Activated CD4-positive, alpha-beta T cell treated with anti-CD3 and anti-CD28 coated beads, Interleukin-2, amount 50 U/mL, for 48 hours (primary cell): Measurements from ENCODE around the gene ARHGEF7.
"Not testable (repeated sequence)": the region's sequence is repeated elsewhere in the genome, so short reads cannot be mapped to it uniquely, and the experiment has no call there.

ENCODE experiments used
- DNase-seq, 2 experiments: peaks; one replicate each; pipeline ENCODE4 v3.0.0-alpha.2; 2020

The ARHGEF7 gene

GRCh38 chr13:111175372-111175771, 60.3 kb downstream of the ARHGEF7 start:
- DNase-seq: no peak

GRCh38 chr13:111175935-111176334, 60.8 kb downstream of the ARHGEF7 start:
- no peak for DNase-seq

DNA sequence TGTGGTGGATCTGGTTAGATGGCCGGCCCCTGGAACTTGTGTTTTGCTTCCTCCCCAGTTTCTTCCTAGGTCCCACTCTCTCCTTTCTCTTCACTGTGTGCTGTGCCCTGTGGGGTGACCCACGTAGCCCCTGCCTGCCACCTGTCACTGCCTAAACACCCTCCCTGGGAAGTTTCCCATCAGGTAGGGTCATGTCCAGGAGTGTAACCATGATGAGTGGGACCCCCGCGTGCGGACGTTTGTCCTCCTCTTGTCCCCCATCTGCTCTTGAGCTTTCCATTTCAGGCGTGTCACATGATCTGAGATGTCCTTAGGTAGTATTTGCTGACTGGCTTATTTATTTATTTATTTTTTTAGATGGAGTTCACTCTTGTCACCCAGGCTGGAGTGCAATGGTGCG, 61.3 kb downstream of the ARHGEF7 start:
- no peak for DNase-seq

DNA sequence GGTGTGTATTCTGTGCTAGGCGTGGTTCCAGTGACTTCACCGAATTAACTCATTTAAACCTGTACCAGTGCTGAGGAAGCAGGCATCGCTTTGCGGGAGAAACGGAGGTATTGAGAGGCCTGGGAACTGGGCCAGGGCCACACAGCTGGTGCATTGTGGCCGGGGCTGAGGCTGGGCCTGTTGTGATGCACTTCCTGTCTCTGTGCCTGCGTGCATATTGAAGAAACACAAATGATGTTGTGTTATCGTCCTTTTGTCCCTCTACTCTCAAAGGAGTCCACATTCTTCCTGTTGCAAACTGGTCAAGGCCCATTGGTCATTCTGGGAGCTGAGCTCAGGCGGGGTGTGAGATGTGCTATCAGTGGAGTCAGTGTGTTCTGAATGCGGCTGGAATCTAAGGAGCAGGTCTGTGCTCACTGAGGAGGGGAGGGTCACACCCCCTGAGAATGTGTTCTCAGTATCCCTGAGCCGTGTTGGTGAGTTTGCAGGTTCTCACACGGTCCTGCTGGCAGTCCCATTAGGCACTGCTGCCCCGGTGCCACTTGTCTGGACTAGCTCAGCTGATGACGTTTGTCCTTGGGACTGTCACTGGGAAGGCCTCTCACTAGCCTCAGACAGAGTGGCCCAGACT, 62.1 kb downstream of the ARHGEF7 start:
- peak in 1 of 2 experiments; percentile 37 for DNase-seq

DNA sequence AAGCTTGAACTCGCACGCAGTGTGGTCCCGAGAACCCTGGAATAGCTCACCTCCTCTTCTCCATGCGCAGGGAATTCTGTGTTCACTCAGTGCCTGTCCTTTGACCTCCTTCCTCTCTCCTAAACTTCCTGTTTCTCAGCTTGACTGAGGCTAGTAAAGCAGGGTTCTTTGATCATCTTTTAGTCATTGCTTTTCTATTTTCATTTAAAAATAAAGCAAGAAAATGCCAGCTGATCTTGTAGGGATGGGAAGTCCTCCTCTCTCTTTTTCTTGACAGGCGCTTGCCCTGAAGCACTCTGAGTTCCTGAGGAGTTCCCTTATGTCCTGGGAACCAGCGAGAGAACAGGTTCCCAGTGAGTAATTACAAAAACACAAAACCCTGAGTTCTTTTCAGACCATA, 62.8 kb downstream of the ARHGEF7 start:
- DNase-seq: no peak

DNA sequence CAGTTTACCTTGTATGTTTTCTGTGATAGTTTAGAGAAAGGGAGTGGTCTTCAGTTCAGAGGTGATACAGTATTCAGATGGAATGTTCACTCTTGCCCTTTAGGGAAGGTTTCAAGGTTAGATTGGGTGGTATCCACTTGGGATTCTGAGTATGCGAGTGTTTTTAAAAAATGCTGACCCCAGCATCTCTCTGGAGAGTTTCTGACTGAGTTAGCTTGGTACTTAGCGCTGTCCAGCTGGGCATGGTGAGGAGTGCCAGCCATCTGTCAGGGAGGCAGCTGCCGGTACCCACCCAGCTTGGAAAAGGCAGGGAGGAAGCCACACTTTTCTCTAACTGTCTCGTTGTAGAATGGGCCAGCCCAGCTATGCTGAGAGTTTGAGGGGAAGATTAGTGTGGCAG, 63.3 kb downstream of the ARHGEF7 start:
- DNase-seq: no peak

GRCh38 chr13:111179908-111180760, 65.0 kb downstream of the ARHGEF7 start:
- DNase-seq: peak in 1 of 2 experiments; percentile 26

GRCh38 chr13:111181977-111182376, 66.9 kb downstream of the ARHGEF7 start:
- DNase-seq: no peak

DNA sequence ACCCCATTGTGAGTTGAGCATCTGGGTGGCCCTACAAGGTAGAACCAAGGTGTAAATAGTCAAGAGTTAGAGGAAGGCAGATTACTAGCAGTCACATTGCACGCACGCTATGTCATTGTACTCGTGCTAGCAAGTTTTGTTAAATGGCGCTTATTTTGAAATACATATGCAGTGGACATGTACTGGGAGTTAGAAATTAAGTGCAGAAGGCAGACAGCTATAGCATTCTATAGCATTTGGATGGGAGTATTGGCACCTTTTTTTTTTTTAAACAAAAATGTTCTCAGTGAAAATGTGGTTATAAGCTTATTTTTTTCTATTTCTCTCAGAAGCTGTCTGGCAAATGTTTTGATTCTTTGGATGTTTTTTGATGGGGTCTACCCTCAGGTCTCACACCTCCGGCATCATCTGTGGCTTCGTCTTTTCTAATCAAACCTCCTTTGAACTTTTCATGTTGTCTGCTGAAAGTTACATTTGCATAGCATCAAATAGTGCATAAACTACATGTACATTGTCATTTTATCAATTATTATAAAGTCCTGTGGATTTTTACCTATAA, 68.1 kb downstream of the ARHGEF7 start:
- no peak for DNase-seq

DNA sequence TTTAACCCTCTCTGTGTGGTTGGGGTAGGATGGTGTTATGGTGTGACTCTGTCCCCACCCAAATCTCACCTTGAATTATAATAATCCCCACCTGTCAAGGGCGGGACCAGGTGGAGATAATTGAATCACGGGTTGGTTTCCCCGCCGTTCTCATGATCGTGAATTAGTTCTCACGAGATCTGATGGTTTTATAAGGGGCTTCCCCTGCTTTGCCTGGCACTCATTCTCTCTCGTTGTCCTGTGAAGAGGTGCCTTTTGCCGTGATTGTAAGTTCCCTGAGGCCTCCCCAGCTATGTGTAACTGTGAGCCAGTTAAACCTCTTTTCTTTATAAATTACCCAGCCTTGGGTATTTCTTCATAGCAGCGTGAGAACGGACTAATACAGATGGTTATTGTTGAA, 68.8 kb downstream of the ARHGEF7 start:
- DNase-seq: no peak

GRCh38 chr13:111184458-111185401, 69.6 kb downstream of the ARHGEF7 start:
- DNase-seq: peak in 1 of 2 experiments; percentile 31

GRCh38 chr13:111186305-111186935, 71.3 kb downstream of the ARHGEF7 start:
- DNase-seq: no peak

- no peak for DNase-seq
Measured at GRCh38 chr13:111187960-111188541, 72.9 kb downstream of the ARHGEF7 start.

- peak; percentile 38 to 56 for DNase-seq
Measured at GRCh38 chr13:111189064-111189505, 74.0 kb downstream of the ARHGEF7 start.

DNA sequence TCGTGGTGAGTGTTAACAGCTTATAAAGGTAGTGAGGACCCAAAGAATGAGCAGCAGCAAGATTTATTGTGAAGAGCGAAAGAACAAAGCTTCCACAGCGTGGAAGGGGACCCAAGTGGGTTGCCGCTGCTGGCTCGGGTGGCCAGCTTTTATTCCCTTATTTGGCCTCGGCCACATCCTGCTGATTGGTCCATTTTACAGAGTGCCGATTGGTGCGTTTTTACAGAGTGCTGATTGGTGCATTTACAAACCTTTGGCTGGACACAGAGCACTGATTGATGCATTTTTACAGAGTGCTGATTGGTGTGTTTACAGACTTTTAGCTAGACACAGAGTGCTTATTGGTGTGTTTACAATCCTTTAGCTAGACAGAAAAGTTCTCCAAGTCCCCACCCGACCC, 74.4 kb downstream of the ARHGEF7 start:
- DNase-seq: not testable (repeated sequence)

- DNase-seq: not testable (repeated sequence)
Measured at GRCh38 chr13:111193223-111193622, 78.1 kb downstream of the ARHGEF7 start.

DNA sequence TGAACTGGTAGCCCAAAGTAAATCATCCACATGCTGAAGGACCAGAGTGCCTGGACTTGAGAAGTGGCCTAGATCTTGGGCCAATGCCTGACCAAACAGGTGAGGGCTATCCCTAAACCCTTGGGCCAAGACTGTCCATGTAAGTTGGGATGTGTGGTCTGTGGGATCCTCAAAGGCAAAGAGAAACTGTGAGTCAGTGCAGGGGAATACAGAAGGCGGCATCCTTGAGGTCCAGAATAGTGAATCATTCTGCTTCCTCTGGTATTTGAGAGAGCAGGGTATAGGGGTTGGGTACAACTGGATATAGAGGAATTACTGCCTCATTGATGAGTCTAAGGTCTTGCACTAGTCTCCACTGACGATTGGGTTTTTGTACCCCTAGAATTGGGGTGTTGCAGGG, 79.5 kb downstream of the ARHGEF7 start:
- DNase-seq: not testable (repeated sequence)

- not testable (repeated sequence) for DNase-seq
Measured at GRCh38 chr13:111198732-111199378, 83.7 kb downstream of the ARHGEF7 start.

- DNase-seq: no peak
Measured at GRCh38 chr13:111201304-111201940, 86.3 kb downstream of the ARHGEF7 start.

DNA sequence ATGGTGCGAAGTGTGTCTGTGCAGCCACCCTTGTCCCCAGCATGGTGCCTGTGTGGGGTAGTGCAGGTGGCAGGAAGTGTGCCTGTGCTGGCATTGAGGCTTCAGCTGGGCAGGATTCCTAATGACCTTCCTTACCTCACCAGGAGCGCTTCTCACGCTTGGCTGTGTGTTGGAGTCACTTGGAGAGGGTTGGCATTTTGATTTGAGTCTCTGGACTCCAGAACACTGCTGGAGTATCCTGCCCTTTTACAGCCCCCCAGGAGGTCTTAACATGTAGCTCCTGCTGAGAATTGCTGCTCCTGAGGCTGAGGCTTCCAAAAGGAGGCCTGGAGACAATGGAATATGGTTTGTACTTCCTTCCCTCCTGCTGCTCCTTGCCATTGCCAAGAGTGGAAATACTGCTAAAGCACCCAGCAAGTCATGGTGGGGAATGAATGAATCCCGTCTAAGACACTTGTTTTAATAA, 87.1 kb downstream of the ARHGEF7 start:
- no peak for DNase-seq

- no peak for DNase-seq
Measured at GRCh38 chr13:111202745-111203144, 87.6 kb downstream of the ARHGEF7 start.
